ENCODE data around the gene AGPAT4.
"Not testable (repeated sequence)": the region's sequence is repeated elsewhere in the genome, so short reads cannot be mapped to it uniquely, and the experiment has no call there.

AGPAT4 gene, protein sequence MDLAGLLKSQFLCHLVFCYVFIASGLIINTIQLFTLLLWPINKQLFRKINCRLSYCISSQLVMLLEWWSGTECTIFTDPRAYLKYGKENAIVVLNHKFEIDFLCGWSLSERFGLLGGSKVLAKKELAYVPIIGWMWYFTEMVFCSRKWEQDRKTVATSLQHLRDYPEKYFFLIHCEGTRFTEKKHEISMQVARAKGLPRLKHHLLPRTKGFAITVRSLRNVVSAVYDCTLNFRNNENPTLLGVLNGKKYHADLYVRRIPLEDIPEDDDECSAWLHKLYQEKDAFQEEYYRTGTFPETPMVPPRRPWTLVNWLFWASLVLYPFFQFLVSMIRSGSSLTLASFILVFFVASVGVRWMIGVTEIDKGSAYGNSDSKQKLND

DNA sequence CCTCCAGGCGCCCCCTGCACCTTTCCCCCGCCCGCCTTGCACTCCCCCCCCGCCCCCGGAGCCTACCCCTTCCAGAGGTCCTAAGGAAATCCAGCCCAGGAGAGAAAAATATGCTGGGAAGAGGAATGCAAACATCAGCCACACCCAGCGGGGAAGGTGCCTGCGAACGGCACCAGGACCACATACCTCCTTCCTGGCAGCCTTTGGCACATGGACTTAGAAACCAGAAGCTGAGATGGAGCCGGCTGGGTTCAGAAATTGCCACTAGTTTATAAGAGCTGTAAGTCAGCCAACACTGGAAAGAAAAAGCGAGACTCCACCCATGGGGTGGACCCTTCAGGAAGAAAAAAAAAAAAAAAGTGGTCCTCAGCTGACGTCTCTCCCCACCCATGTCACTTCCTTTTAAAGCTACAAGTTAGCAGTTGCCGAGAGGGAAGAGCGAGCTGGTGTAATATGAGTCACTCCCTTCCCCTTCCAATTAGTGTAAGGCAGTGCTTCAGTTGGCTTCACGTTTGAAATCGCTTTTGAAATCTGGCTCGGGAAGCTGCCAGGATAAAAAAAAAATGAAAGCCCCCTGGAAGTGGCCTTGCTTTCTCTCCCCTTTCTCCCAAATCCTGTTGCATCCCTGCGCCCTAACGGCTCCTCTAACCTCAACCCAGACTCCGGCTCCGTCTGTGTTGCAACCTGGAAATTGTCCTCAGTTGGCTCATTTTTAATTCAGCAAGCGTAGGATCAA is at the start of gene AGPAT4:
Gene AGPAT4 (minus strand): TSS at position 310 of the 736 bp plus-strand sequence. CDS start 41,848 bp downstream, outside the sequence.
- no peaks in the 10 kb centered on the region for H3K27me3 ChIP-seq (ENCODE audit: low read depth)
- peaks cover 6% of the 10 kb centered on the region; the same call in 1 of the 2 replicates for H3K4me1 ChIP-seq
- peak; percentile 79 to 95 for DNase-seq (ENCODE audit: low spot score in 2 of 2)
- no peaks in the 10 kb centered on the region for H3K9me3 ChIP-seq
- in situ Hi-C loops (cut with MboI; ENCODE audit: low sequenced_read_pairs) = no loop called here
- peak within 1 kb of the TSS; percentile 44 for H3K4me3 ChIP-seq
- H3K36me3 ChIP-seq (replicated peaks) = no peaks in the 10 kb centered on the region

DNA sequence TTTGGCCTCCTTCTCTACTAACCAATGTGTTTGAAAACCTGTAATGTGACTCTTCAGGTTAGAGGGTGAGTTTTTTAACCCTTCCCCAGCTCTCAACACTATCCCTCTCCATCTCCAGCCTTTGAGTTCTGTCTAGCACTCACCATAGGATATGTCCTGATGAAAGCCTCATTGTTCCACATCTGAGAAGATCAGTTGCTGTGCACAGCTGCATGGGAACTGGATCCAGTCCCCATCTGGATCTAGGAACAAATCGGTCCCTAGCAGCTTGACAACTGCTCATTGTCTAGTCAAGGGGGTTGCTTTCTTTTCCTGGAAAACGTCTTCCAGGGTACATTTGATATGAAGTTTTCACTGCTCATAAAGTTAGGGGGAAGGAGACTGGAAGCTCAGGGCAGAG is 45.4 kb upstream of the AGPAT4 start:
- no peak for DNase-seq (ENCODE audit: low spot score in 2 of 2)
- no peaks in the 10 kb centered on the region for H3K36me3 ChIP-seq (replicated peaks)
- in situ Hi-C loops (cut with MboI; ENCODE audit: low sequenced_read_pairs) = no loop called here

DNA sequence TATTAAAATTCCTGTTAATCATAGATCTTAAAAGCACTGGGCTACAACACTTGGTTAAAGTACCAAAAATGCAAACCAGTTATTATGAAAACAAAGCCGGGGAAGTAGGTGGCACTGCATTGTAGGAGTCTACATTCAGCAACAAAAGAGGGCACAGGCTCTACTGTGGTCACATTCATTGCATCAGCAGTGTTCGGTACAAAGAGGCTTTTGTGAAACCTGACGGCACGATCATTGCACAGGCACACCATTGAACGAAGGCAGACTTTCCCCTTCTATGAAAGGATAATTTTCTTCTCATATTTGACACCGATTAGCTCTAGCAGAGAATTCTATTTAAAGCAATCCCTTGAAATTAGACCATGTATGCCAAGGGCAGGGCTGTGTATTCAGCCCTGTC is 44.6 kb upstream of the AGPAT4 start:
- in situ Hi-C loops (cut with MboI; ENCODE audit: low sequenced_read_pairs) = no loop called here
- no peaks in the 10 kb centered on the region for H3K4me1 ChIP-seq
- DNase-seq (ENCODE audit: low spot score in 2 of 2) = no peak
- no peaks in the 10 kb centered on the region for H3K27me3 ChIP-seq (ENCODE audit: low read depth)
- no peak overlapping the region for H3K4me3 ChIP-seq
- no peaks in the 10 kb centered on the region for H3K36me3 ChIP-seq (replicated peaks)
- H3K9me3 ChIP-seq = no peaks in the 10 kb centered on the region

More for the DNA sequence above, 45.4 kb upstream of the AGPAT4 start:
- H3K9me3 ChIP-seq = no peaks in the 10 kb centered on the region
- no peak overlapping the region for H3K4me3 ChIP-seq
- H3K27me3 ChIP-seq (ENCODE audit: low read depth) = no peaks in the 10 kb centered on the region
- H3K4me1 ChIP-seq = no peaks in the 10 kb centered on the region

DNA sequence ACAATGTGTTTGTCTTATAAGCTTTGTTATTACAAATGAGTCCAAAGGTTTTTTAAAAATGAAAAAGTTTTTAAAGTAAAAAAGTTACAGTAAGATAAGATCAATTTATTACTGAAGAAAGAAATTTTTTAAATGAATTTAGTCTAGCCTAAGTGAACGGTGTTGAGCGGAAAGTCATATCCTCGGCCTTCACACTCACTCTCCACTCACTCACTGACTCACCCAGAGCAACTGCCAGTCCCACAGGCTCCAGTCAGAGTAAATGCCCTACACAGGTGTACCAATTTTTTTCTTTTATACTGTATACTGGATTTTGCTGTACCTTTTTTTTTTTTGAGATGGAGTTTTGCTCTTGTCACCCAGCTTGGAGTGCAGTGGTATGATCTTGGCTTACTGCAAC is 42.7 kb upstream of the AGPAT4 start:
- no peaks in the 10 kb centered on the region for H3K9me3 ChIP-seq
- DNase-seq (ENCODE audit: low spot score in 2 of 2) = no peak

DNA sequence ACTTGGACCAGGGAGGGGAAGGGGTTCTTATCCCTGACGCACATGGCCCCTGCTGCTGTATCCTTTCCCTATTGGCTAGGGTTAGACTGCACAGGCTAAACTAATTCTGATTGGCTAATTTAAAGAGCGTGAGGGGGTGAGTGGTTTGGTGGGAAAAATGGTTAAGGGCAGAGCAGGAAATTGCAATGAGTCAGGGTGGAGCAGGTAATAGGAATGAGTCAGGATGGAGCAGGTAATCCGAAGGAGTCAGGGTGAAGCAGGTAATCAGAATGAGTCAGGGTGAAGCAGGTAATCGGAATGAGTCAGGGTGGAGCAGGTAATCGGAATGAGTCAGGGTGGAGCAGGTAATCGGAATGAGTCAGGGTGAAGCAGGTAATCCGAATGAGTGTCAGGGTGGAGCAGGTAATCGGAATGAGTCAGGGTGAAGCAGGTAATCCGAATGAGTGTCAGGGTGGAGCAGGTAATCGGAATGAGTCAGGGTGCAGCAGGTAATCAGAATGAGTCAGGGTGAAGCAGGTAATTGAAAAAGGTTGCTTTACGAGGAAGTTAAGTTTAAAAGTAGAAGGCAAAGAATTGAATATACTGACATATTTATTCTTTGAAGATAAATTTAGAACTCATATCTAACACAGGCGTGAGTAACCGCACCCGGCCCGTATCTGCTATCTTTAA is 41.5 kb upstream of the AGPAT4 start:
- H3K4me3 ChIP-seq; H3K36me3 ChIP-seq (replicated peaks); H3K9me3 ChIP-seq; H3K4me1 ChIP-seq; H3K27me3 ChIP-seq (ENCODE audit: low read depth); DNase-seq (ENCODE audit: low spot score in 2 of 2); in situ Hi-C loops (cut with MboI; ENCODE audit: low sequenced_read_pairs): not testable (repeated sequence)

More for the DNA sequence above, 42.7 kb upstream of the AGPAT4 start:
- Histone ChIP-seq H3K4me3 (no peak overlapping the region), H3K36me3 (replicated peaks) (no peaks in the 10 kb centered on the region), H3K4me1 (no peaks in the 10 kb centered on the region), H3K27me3 (ENCODE audit: low read depth) (no peaks in the 10 kb centered on the region)
- in situ Hi-C loops (cut with MboI; ENCODE audit: low sequenced_read_pairs) = no loop called here

DNA sequence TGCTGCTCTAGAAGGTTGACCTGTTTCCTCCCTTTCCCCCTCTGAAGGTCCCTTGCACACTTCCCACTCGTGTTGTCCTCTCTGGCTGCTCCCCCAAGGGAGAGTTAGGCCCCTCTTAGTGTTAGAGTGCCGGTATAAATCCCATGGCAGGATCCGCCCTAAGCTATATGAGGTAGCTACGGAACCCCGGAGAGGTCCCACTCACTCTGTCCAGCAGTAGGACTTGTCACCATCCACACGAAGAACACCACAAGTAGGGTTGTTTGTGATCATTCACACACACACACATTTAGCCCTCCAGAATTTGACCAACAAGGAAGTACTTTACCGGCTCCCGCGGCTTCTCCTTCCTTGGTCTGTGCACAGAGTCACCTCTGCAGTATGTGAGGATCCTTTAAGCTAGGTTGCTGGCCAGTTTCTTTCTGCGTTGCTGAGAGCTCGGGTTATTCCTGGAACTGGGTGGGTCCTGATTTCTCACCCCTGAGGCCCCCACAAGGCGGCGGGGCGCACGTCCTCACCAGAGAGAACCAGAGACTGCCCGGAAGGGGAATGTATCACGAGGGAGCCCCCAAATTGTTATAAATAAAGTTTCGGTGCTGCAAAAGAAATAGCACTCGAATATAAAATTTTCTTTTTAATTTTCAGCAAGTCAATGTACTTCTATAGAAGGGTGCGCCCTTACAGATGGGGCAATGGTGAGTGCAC is 40.8 kb upstream of the AGPAT4 start:
- H3K27me3 ChIP-seq (ENCODE audit: low read depth); H3K9me3 ChIP-seq; H3K4me3 ChIP-seq; H3K4me1 ChIP-seq; in situ Hi-C loops (cut with MboI; ENCODE audit: low sequenced_read_pairs); DNase-seq (ENCODE audit: low spot score in 2 of 2); H3K36me3 ChIP-seq (replicated peaks): not testable (repeated sequence)

DNA sequence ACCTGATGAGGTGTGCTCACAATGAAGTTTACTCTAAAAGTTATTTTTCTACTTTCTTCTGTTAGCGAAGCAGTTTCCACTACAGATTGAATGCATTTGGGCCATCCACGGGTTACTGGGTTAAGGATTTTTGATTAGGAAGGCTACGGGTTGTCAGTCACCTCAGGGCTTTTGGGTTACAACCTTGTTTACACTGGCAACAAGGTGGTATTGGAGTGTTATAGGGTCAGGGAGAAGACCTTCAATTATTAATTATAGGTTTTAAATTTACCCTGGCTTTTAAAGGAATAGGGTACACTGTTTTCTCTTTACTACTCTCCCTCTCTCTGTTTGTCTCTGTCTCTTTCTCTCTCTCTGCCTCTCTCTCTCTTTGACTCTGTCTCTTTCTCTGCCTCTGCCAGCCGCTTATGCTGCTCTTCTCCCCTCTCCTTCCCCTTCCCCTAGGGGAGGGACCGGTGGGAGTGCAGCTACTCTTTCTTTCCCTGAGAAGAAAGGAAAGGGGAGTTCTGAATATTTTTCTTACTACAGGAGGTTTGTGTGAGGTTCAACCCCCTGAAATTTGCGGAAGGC is 40.2 kb upstream of the AGPAT4 start:
- Histone ChIP-seq H3K27me3 (ENCODE audit: low read depth) (no peaks in the 10 kb centered on the region), H3K36me3 (replicated peaks) (no peaks in the 10 kb centered on the region), H3K4me1 (no peaks in the 10 kb centered on the region), H3K9me3 (no peaks in the 10 kb centered on the region), H3K4me3 (no peak overlapping the region)
- DNase-seq (ENCODE audit: low spot score in 2 of 2) = no peak
- in situ Hi-C loops (cut with MboI; ENCODE audit: low sequenced_read_pairs) = no loop called here

DNA sequence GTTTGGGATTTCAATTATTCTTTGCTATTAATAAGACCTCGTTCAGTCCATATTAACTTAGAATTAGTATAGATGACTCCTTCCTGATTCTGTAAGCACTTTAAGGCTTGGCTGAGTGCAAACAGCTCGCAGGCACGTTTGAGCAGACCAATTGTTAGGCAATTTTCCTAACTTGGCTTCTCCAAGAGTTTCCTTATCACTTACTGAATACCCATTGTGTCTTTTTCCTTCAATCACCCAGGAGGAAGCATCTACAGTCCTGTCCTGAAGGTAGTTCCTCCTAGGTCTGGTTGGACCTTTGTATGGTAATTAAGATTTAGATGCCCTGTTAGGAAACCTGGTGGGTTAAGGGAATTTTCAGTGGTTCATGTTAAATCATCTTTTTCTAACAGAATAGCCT is 39.6 kb upstream of the AGPAT4 start:
- H3K4me3 ChIP-seq; in situ Hi-C loops (cut with MboI; ENCODE audit: low sequenced_read_pairs); H3K4me1 ChIP-seq; H3K36me3 ChIP-seq (replicated peaks); DNase-seq (ENCODE audit: low spot score in 2 of 2); H3K9me3 ChIP-seq; H3K27me3 ChIP-seq (ENCODE audit: low read depth): not testable (repeated sequence)

DNA sequence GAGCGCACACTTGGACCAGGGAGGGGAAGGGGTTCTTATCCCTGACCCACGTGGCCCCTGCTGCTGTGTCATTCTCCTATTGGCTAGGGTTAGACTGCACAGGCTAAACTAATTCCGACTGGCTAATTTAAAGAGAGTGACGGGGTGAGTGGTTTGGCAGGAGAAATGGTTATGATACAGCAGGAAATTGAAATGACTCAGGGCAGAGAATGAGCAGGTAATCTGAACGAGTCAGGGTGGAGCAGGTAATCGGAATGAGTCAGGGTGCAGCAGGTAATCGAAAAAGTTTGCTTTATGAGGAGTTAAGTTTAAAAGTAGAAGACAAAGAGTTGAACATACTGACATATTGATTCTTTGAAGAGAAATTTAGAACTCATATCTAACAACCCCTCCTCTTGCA is 35.9 kb upstream of the AGPAT4 start:
- H3K4me1 ChIP-seq; in situ Hi-C loops (cut with MboI; ENCODE audit: low sequenced_read_pairs): not testable (repeated sequence)

DNA sequence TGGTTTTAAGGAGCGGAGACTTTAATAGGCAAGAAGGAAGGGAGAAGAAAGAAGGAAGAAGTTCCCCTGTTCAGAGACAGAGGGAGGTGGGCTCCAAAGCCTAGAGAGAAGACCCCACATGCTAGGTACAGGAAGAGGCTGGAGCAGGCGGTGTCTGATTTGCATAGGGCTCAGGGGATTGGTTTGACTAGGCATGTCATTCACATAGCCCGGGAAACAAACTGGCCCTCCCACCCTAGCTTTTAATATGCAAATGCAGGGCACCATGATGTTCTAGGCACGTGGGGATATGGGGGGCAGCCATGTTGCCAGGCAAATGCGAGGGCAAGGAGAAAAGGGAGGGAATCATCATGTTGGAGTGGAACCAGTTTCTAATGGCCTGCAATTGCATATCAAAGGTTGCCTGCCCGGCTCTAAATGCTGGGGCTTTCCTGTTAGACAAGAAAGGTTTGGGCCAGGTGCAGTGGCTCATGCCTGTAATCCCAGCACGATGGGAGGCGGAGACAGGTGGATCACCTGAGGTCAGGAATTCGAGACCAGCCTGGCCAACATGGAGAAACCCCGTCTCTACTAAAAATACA is 34.3 kb upstream of the AGPAT4 start:
- DNase-seq (ENCODE audit: low spot score in 2 of 2) = no peak
- no peaks in the 10 kb centered on the region for H3K27me3 ChIP-seq (ENCODE audit: low read depth)
- in situ Hi-C loops (cut with MboI; ENCODE audit: low sequenced_read_pairs) = no loop called here
- no peaks in the 10 kb centered on the region for H3K4me1 ChIP-seq
- no peaks in the 10 kb centered on the region for H3K9me3 ChIP-seq
- no peaks in the 10 kb centered on the region for H3K36me3 ChIP-seq (replicated peaks)
- no peak overlapping the region for H3K4me3 ChIP-seq

More for the DNA sequence above, 35.9 kb upstream of the AGPAT4 start:
- not testable (repeated sequence) for DNase-seq (ENCODE audit: low spot score in 2 of 2); H3K4me3 ChIP-seq; H3K9me3 ChIP-seq; H3K36me3 ChIP-seq (replicated peaks); H3K27me3 ChIP-seq (ENCODE audit: low read depth)

DNA sequence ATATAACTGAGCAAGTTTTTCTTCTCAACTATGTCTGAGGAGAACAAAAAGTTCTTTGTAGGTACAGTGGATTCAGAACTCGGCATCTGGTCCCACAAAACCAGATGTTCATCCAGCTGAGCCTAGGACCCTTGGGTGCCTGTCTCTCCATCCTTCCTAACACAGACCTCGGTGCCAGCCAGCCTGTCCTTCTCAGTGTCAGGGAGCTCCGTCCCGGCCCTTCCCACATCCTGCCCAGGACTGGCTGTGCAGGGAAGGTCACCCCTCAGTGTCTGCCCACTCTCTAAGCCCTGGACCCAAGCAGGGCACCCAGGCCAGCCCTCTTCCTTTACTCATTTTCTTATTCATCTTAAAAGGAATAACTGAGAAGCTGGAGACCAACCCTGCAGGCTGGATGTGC is 32.0 kb upstream of the AGPAT4 start:
- no peak for DNase-seq (ENCODE audit: low spot score in 2 of 2)
- in situ Hi-C loops (cut with MboI; ENCODE audit: low sequenced_read_pairs) = no loop called here
- no peaks in the 10 kb centered on the region for H3K27me3 ChIP-seq (ENCODE audit: low read depth)
- H3K9me3 ChIP-seq = no peaks in the 10 kb centered on the region
- H3K4me1 ChIP-seq = no peaks in the 10 kb centered on the region
- H3K36me3 ChIP-seq (replicated peaks) = no peaks in the 10 kb centered on the region
- no peak overlapping the region for H3K4me3 ChIP-seq

DNA sequence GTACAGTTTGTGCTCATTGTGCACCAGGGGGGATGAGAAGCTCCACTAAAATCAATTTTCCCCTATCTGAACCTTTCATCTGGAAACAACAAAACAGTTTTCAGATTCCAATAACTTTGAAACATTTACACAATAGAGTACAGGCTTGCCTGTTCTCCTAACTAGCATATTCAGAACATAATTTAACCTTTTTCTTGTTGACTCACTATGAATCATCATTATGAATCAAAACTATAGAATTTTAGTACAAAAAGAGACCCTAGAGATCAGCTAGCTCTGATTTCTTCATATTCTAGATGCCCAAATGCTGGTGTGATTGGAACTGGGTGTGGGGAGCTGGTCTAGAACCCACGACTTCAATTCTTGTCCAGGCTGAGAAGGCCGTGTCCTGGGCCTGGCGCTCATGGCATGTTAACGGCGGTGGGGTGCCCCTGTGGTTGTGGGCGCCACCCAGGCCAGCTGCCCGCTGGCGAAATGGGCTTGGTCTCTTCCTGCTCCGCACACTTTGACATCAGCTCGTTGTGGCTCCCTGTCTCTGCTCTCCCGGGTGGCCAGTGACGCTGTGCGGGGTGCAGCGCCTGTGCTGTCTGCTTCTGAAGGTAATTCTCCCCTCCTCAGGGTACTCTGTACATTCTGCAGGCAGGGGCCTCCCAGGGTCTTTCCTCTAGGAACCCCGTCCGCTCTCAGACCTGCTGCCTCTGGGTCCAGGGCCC is 29.9 kb upstream of the AGPAT4 start:
- H3K4me1 ChIP-seq = no peaks in the 10 kb centered on the region
- H3K9me3 ChIP-seq = no peaks in the 10 kb centered on the region
- DNase-seq (ENCODE audit: low spot score in 2 of 2) = no peak
- H3K4me3 ChIP-seq = no peak overlapping the region
- in situ Hi-C loops (cut with MboI; ENCODE audit: low sequenced_read_pairs) = no loop called here
- no peaks in the 10 kb centered on the region for H3K27me3 ChIP-seq (ENCODE audit: low read depth)
- H3K36me3 ChIP-seq (replicated peaks) = no peaks in the 10 kb centered on the region

All from HAP-1 (cell line).